HEK293 (cell line): ENCODE results near the gene THOC3.
"Not testable (repeated sequence)": the region's sequence is repeated elsewhere in the genome, so short reads cannot be mapped to it uniquely, and the experiment has no call there.

Experiments used
- CTCF ChIP-seq: fragments of 450-650 bp; formaldehyde crosslinking; IDR thresholded peaks from 2 replicates; pipeline ENCODE4 v1.5.1; 2016; ENCODE audit warnings: missing biosample characterization, missing genetic modification characterization
- GLIS1 ChIP-seq: fragments of 450-650 bp; formaldehyde crosslinking; IDR thresholded peaks from 2 replicates; pipeline ENCODE4 v1.5.1; 2016; ENCODE audit warnings: missing biosample characterization, missing genetic modification characterization
- REST ChIP-seq: fragments of 450-650 bp; formaldehyde crosslinking; IDR thresholded peaks from 2 replicates; pipeline ENCODE4 v1.5.1; 2016; ENCODE audit warnings: missing biosample characterization, missing genetic modification characterization
- SP2 ChIP-seq: fragments of 450-650 bp; formaldehyde crosslinking; IDR thresholded peaks from 2 replicates; pipeline ENCODE4 v1.5.1; 2016; ENCODE audit warnings: missing biosample characterization, missing genetic modification characterization
- ZNF140 ChIP-seq: fragments of 450-650 bp; formaldehyde crosslinking; IDR thresholded peaks from 2 replicates; pipeline ENCODE4 v1.5.1; 2016; ENCODE audit warnings: missing biosample characterization, missing genetic modification characterization
- ZNF274 ChIP-seq, 2 experiments: fragments of 200-500 bp in 1 of 2; fragments of 450-650 bp in 1 of 2; sonication (Bioruptor generic) in 1 of 2; formaldehyde crosslinking in 1 of 2; IDR thresholded peaks; 2 replicates each; pipeline versions ENCODE4 v1.5.1 to v1.6.1; 2014 to 2016; ENCODE audit warnings: borderline replicate concordance in 1 of 2, inconsistent platforms in 1 of 2, low read length in 1 of 2, missing biosample characterization in 1 of 2, missing genetic modification characterization in 1 of 2
- ZNF639 ChIP-seq: fragments of 450-650 bp; formaldehyde crosslinking; IDR thresholded peaks from 2 replicates; pipeline ENCODE4 v1.5.1; 2016; ENCODE audit warnings: missing biosample characterization, missing genetic modification characterization

- TF ChIP-seq GLIS1; CTCF (tag by site-specific recombination); ZNF274 (IDR thresholded peaks at IDR 0.05; ENCODE audit: low read length); ZNF274 (tag by site-specific recombination; IDR thresholded peaks at IDR 0.05; ENCODE audit: borderline replicate concordance); SP2 (tag by site-specific recombination); ZNF639 (tag by site-specific recombination); REST (tag by site-specific recombination); ZNF140 (tag by site-specific recombination): not testable (repeated sequence)
Observed at GRCh38 chr5:175915066-175916037, 52.8 kb downstream of the THOC3 start.
